ENCODE data around the gene COL4A2. TPM values are rescaled to one million over a fixed set of nuclear protein-coding genes. Genes with fewer than 3 reads are reported as not detected.

The COL4A2 gene
- total and polyA plus RNA-seq, 2 donors (not counting 1 experiment from before 2014, with no cell fraction given), result 0.17 TPM; not detected in 1

DNA sequence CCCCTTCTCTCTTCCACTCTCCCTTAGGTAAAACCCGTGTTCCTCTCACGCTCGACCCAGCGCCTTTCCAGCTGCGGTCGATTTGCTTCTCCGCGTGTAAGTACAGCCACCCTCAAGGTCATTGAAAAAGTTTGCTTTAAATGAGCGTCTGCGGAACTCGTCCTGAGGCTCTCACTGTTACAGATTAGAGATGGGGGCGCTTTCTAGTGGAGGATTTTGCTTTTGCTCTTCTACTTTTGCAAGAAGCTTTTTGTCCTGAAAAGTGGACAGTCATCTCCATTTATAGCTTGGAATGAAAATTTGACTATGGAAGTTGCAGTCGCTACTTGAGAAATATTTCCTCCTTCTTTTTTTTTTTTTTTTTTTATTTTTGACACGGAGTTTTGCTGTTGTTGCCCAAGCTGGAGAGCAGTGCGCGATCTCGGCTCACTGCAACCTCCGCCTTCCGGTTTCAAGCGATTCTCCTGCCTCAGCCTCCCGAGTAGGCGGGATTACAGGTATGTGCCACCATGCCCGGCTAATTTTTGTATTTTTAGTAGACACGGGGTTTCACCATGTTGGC is 255.0 kb downstream of the COL4A2 start:
- ATAC-seq (ENCODE audit: low read depth), result no peak
- POLR2A ChIA-PET, result interaction anchor here (0.5 to 1.1 kb wide), 4 partner anchors 26 to 151 kb away, joined by 3 to 12 read pairs (median 4); partner anchors contain the start of gene NAXD
- Histone ChIP-seq H3K4me2 (replicated peaks; ENCODE audit: low read depth, low read length, poor library complexity, severe bottlenecking) (peak overlapping the region; percentile 91), H2AFZ (ENCODE audit: insufficient read depth, low read depth, low read length, poor library complexity, severe bottlenecking) (peak overlapping the region; percentile 94), H3K9ac (ENCODE audit: low read length) (peak overlapping the region; percentile 76), H4K20me1 (ENCODE audit: control insufficient read depth, insufficient read depth, low read length, poor library complexity, severe bottlenecking) (no peaks in the 10 kb centered on the region), H3K79me2 (ENCODE audit: control insufficient read depth, insufficient read depth, low read length) (no peaks in the 10 kb centered on the region), H3K27me3 (replicated peaks in 1 of 4; ENCODE audit: control extremely low read depth in 1 of 4, control insufficient read depth in 3 of 4, insufficient read depth in 4 of 4, low read length in 3 of 4) (peaks cover 0 to 5% (median 0%) of the 10 kb centered on the region in 4 experiments), H3K9me3 (ENCODE audit: control extremely low read depth in 1 of 3, control insufficient read depth in 2 of 3, insufficient read depth in 1 of 3, low read length in 2 of 3) (peaks cover 0 to 11% (median 0%) of the 10 kb centered on the region in 3 donors), H3K27ac (ENCODE audit: low read length in 2 of 2) (no peak overlapping the region), H3K4me1 (ENCODE audit: control insufficient read depth in 2 of 2, insufficient read depth in 2 of 2, low read length in 2 of 2) (peaks cover 13 to 15% of the 10 kb centered on the region in 2 donors), H3K36me3 (replicated peaks in 1 of 2; ENCODE audit: control extremely low read depth in 1 of 2, control insufficient read depth in 1 of 2, extremely low read depth in 1 of 2, insufficient read depth in 2 of 2, low read length in 1 of 2) (no peaks in the 10 kb centered on the region), H3K4me3 (ENCODE audit: control extremely low read depth in 1 of 5, extremely low read depth in 1 of 5, insufficient read depth in 1 of 5, low read depth in 2 of 5, low read length in 4 of 5) (peak overlapping the region; percentile 22 to 92 (median 69))
- Mint-ChIP-seq H3K27ac (peak overlapping the region; percentile 79), H3K27me3 (peaks cover 10% of the 10 kb centered on the region), H3K9me3 (ENCODE audit: insufficient read depth) (no peaks in the 10 kb centered on the region), H3K4me1 (peaks cover 29% of the 10 kb centered on the region), H3K4me3 (peak overlapping the region; percentile 91)
- no peak for DNase-seq
- intact Hi-C loops (cut with micrococcal nuclease), result loop anchor here (1.0 to 5.0 kb wide), 2 partner anchors 90 to 106 kb away; no protein-coding TSS in a partner anchor
- no peak for TF ChIP-seq EZH2 (IDR thresholded peaks at IDR 0.05; ENCODE audit: borderline replicate concordance, insufficient read depth, low read depth, low read length, poor library complexity, severe bottlenecking)
- TF ChIP-seq, protein P1, sequence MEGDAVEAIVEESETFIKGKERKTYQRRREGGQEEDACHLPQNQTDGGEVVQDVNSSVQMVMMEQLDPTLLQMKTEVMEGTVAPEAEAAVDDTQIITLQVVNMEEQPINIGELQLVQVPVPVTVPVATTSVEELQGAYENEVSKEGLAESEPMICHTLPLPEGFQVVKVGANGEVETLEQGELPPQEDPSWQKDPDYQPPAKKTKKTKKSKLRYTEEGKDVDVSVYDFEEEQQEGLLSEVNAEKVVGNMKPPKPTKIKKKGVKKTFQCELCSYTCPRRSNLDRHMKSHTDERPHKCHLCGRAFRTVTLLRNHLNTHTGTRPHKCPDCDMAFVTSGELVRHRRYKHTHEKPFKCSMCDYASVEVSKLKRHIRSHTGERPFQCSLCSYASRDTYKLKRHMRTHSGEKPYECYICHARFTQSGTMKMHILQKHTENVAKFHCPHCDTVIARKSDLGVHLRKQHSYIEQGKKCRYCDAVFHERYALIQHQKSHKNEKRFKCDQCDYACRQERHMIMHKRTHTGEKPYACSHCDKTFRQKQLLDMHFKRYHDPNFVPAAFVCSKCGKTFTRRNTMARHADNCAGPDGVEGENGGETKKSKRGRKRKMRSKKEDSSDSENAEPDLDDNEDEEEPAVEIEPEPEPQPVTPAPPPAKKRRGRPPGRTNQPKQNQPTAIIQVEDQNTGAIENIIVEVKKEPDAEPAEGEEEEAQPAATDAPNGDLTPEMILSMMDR (IDR thresholded peaks at IDR 0.05), result no peak
- WGBS (ENCODE audit: insufficient coverage), result 23% methylated on average over 20 of the region's 24 CpGs
- CTCF ChIA-PET, result interaction anchor here (0.6 to 2.0 kb wide), 5 partner anchors 13 to 447 kb away, joined by 3 to 12 read pairs (median 4); no protein-coding TSS in a partner anchor

Small RNA genes within 50 kb of the gene (small RNA-seq; reads per million reads assigned to genes)
- gene MIR8073 (ENCODE audit: insufficient read length, low read depth, low replicate concordance), result not detected

Other genes starting within 250 kb of the COL4A2 start
- gene COL4A1, start 127 bp upstream of the COL4A2 start, total RNA-seq, result not detected in 2 replicates
- not detected in 2 replicates for gene COL4A1, start 127 bp upstream of the COL4A2 start, polyA plus RNA-seq

All from B cell (primary cell).